ENCODE results near the gene CEBPG.

DNA sequence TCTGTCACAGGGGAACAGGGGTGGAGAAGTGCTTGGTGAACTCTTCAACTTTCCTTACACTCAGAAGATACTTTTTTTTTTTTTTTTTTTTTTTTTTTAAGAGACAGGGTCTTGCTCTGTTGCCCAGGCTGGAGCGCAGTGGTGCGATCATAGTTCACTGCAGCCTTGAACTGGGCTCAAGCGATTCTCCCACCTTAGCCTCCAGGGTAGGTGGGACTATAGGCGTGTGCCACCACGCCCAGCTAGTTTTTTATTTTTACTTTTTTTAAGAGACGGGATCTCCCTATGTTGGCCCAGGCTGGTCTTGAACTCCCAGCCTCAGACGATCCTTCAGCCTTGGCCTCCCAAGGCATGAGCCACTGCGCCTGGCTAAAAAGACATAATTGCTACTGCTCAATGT, 11.5 kb downstream of the CEBPG start:
- TF ChIP-seq POLR2A (IDR thresholded peaks at IDR 0.05; ENCODE audit: extremely low read depth, insufficient read length) (no peak), MYC (IDR thresholded peaks at IDR 0.05; ENCODE audit: low read depth, low read length) (no peak)
- TF ChIP-seq, protein P1, sequence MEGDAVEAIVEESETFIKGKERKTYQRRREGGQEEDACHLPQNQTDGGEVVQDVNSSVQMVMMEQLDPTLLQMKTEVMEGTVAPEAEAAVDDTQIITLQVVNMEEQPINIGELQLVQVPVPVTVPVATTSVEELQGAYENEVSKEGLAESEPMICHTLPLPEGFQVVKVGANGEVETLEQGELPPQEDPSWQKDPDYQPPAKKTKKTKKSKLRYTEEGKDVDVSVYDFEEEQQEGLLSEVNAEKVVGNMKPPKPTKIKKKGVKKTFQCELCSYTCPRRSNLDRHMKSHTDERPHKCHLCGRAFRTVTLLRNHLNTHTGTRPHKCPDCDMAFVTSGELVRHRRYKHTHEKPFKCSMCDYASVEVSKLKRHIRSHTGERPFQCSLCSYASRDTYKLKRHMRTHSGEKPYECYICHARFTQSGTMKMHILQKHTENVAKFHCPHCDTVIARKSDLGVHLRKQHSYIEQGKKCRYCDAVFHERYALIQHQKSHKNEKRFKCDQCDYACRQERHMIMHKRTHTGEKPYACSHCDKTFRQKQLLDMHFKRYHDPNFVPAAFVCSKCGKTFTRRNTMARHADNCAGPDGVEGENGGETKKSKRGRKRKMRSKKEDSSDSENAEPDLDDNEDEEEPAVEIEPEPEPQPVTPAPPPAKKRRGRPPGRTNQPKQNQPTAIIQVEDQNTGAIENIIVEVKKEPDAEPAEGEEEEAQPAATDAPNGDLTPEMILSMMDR (IDR thresholded peaks at IDR 0.05; ENCODE audit: low read depth, low read length) = no peak
